ENCODE results near the gene GLT1D1. TPM values are rescaled to one million over a fixed set of nuclear protein-coding genes. Genes with fewer than 3 reads are reported as not detected.

GLT1D1 gene
- total and polyA plus RNA-seq, 2 experiments from 2014 or later = 1.4 to 4.4 TPM

- TF ChIP-seq, protein P1, sequence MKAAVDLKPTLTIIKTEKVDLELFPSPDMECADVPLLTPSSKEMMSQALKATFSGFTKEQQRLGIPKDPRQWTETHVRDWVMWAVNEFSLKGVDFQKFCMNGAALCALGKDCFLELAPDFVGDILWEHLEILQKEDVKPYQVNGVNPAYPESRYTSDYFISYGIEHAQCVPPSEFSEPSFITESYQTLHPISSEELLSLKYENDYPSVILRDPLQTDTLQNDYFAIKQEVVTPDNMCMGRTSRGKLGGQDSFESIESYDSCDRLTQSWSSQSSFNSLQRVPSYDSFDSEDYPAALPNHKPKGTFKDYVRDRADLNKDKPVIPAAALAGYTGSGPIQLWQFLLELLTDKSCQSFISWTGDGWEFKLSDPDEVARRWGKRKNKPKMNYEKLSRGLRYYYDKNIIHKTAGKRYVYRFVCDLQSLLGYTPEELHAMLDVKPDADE (IDR thresholded peaks at IDR 0.05) = no peak
- TF ChIP-seq ZNF114 (CRISPR knock-in tag; IDR thresholded peaks at IDR 0.05) = no peak
- no peak for TF ChIP-seq STAT1 (IDR thresholded peaks at IDR 0.05; ENCODE audit: unreplicated experiment)
Measured at GRCh38 chr12:128842579-128842978, 10.7 kb upstream of the GLT1D1 start (continued).

GRCh38 chr12:128843538-128843937, 9.7 kb upstream of the GLT1D1 start:
- no peak overlapping the region for H3K4me2 ChIP-seq
- peaks cover 72% of the 10 kb centered on the region for H3K9me3 Mint-ChIP-seq
- H4K20me1 ChIP-seq (replicated peaks; ENCODE audit: insufficient read depth) = no peaks in the 10 kb centered on the region
- ATAC-seq (no peak), DNase-seq (ENCODE audit: low spot score) (no peak)
- peaks cover 6% of the 10 kb centered on the region; the same call in 1 of the 2 replicates for H3K4me1 ChIP-seq (ENCODE audit: insufficient read depth)
- no peak overlapping the region for H3K4me3 ChIP-seq
- H3K4me3 Mint-ChIP-seq = no peak overlapping the region
- H3K27ac Mint-ChIP-seq = no peak overlapping the region
- H2AFZ ChIP-seq = no peak overlapping the region
- H3K36me3 ChIP-seq (ENCODE audit: insufficient read depth) = no peaks in the 10 kb centered on the region
- no peaks in the 10 kb centered on the region for H3K79me2 ChIP-seq (replicated peaks; ENCODE audit: insufficient read depth)
- no peaks in the 10 kb centered on the region for H3F3A ChIP-seq (replicated peaks; ENCODE audit: low read depth)
- peaks cover 7% of the 10 kb centered on the region; the same call in 2 of the 3 replicates for H3K4me1 Mint-ChIP-seq
- peaks cover 18% of the 10 kb centered on the region; the same call in 2 of the 3 replicates for H3K36me3 Mint-ChIP-seq (ENCODE audit: low read depth)
- peaks cover 14% of the 10 kb centered on the region for H3K27me3 Mint-ChIP-seq (ENCODE audit: insufficient read depth, low read depth, poor library complexity)
- H3K27me3 ChIP-seq (ENCODE audit: insufficient read depth) = no peaks in the 10 kb centered on the region
- H3K27ac ChIP-seq (ENCODE audit: low read depth) = no peak overlapping the region
- no peaks in the 10 kb centered on the region for H3K9me2 ChIP-seq (ENCODE audit: insufficient read depth)
- TF ChIP-seq ZNF114 (CRISPR knock-in tag; IDR thresholded peaks at IDR 0.05) (no peak), JUNB (IDR thresholded peaks at IDR 0.05; ENCODE audit: unreplicated experiment) (no peak), EZH2phosphoT487 (IDR thresholded peaks at IDR 0.05; ENCODE audit: unreplicated experiment) (no peak), POLR2AphosphoS5 (IDR thresholded peaks at IDR 0.05; ENCODE audit: low read depth) (no peak), REST (IDR thresholded peaks at IDR 0.05; ENCODE audit: unreplicated experiment) (no peak), CTCF (conservative IDR thresholded peaks at IDR 0.05; ENCODE audit: low read depth in 2 of 2) (no peak), ZNF462 (CRISPR knock-in tag; IDR thresholded peaks at IDR 0.05) (no peak), NANOG (IDR thresholded peaks at IDR 0.05; ENCODE audit: borderline replicate concordance) (no peak), EZH2 (IDR thresholded peaks at IDR 0.05; ENCODE audit: low read depth, unreplicated experiment) (no peak), STAT1 (IDR thresholded peaks at IDR 0.05; ENCODE audit: unreplicated experiment) (no peak)
- TF ChIP-seq, protein P1 (IDR thresholded peaks at IDR 0.05) = no peak
